ENCODE measurements around the gene RERE. TPM values are rescaled to one million over a fixed set of nuclear protein-coding genes. Genes with fewer than 3 reads are reported as not detected.

RERE gene
- total RNA-seq, 1 experiment from 2014 or later = 73.4 TPM

DNA sequence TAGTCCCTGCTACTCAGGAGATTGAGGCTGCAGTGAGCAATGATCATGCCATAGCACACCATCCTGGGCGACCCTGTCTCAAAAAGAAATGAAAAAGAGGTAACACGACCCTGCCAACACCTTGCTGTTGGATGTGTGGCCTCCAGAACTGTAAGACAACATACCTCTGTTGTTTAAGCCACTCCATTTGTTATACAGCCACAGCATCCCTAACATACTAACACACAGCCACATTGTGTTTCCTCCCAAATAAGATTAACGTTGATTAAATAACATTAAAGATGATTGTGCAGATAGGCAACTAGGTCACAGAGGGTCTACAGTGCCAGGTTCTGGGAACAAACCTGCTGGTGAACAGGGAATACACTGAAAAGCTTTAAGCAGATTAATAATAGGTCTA, 170.4 kb downstream of the RERE start:
- intact Hi-C loops (cut with micrococcal nuclease; ENCODE audit: unreplicated experiment) = no loop called here
- Histone ChIP-seq H3K27ac (no peak overlapping the region), H3K27me3 (ENCODE audit: insufficient read depth, low read depth) (no peaks in the 10 kb centered on the region), H2AFZ (no peak overlapping the region), H3K4me2 (no peak overlapping the region), H3K79me2 (ENCODE audit: low read depth) (peaks cover 39% of the 10 kb centered on the region), H3K36me3 (ENCODE audit: low read depth) (no peaks in the 10 kb centered on the region), H3K4me1 (replicated peaks; ENCODE audit: insufficient read depth) (peaks cover 26% of the 10 kb centered on the region), H4K20me1 (ENCODE audit: insufficient read depth) (peaks cover 3% of the 10 kb centered on the region; the same call in 1 of the 2 replicates), H3K9me2 (ENCODE audit: insufficient read depth) (no peaks in the 10 kb centered on the region), H3K9me3 (ENCODE audit: insufficient read depth, low read depth) (no peaks in the 10 kb centered on the region), H3F3A (ENCODE audit: insufficient read depth, low read depth) (peaks cover 4% of the 10 kb centered on the region; the same call in 1 of the 2 replicates), H3K4me3 (no peak overlapping the region)
- ChIA-PET POLR2A (ENCODE audit: unreplicated experiment) (no interaction called here), CTCF (no interaction called here)
- TF ChIP-seq, protein P1, sequence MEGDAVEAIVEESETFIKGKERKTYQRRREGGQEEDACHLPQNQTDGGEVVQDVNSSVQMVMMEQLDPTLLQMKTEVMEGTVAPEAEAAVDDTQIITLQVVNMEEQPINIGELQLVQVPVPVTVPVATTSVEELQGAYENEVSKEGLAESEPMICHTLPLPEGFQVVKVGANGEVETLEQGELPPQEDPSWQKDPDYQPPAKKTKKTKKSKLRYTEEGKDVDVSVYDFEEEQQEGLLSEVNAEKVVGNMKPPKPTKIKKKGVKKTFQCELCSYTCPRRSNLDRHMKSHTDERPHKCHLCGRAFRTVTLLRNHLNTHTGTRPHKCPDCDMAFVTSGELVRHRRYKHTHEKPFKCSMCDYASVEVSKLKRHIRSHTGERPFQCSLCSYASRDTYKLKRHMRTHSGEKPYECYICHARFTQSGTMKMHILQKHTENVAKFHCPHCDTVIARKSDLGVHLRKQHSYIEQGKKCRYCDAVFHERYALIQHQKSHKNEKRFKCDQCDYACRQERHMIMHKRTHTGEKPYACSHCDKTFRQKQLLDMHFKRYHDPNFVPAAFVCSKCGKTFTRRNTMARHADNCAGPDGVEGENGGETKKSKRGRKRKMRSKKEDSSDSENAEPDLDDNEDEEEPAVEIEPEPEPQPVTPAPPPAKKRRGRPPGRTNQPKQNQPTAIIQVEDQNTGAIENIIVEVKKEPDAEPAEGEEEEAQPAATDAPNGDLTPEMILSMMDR (conservative IDR thresholded peaks at IDR 0.05) = no peak
- TF ChIP-seq EZH2 (IDR thresholded peaks at IDR 0.05; ENCODE audit: low read depth) = no peak
- no peak for DNase-seq
- BruUV-seq (replicated peaks) = no TSS peak

DNA sequence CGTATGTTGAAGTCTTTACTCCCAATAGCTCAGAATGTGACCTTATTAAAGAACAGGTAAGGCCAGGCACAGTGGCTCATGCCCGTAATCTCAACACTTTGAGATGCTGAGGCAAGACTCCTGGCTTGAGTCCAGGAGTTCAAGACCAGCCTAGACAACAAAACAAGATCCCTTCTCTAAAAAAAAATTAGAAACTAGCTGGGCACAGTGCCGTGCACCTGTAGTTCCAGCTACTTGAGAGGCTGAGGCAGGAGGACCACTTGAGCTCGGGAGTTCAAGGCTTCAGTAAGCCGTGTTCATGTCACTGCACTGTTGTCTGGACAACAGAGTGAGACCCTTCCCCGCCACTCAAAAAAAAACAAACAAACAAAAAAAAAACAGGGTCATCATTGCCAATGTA, 171.3 kb downstream of the RERE start:
- H4K20me1 ChIP-seq (ENCODE audit: insufficient read depth) = peaks cover 3% of the 10 kb centered on the region; the same call in 1 of the 2 replicates
- no peak overlapping the region for H3K27ac ChIP-seq
- no TSS peak for BruUV-seq (replicated peaks)
- DNase-seq = no peak
- H3K27me3 ChIP-seq (ENCODE audit: insufficient read depth, low read depth) = no peaks in the 10 kb centered on the region
- no peak overlapping the region for H2AFZ ChIP-seq
- peaks cover 26% of the 10 kb centered on the region for H3K4me1 ChIP-seq (replicated peaks; ENCODE audit: insufficient read depth)
- TF ChIP-seq EZH2 (IDR thresholded peaks at IDR 0.05; ENCODE audit: low read depth) = no peak
- TF ChIP-seq, protein P1 (conservative IDR thresholded peaks at IDR 0.05) = no peak
- H3K79me2 ChIP-seq (ENCODE audit: low read depth) = peaks cover 39% of the 10 kb centered on the region
- POLR2A ChIA-PET (ENCODE audit: unreplicated experiment) = no interaction called here
- no peaks in the 10 kb centered on the region for H3K9me3 ChIP-seq (ENCODE audit: insufficient read depth, low read depth)
- CTCF ChIA-PET = no interaction called here
- H3K9me2 ChIP-seq (ENCODE audit: insufficient read depth) = no peaks in the 10 kb centered on the region
- H3K36me3 ChIP-seq (ENCODE audit: low read depth) = no peaks in the 10 kb centered on the region
- peaks cover 4% of the 10 kb centered on the region; the same call in 1 of the 2 replicates for H3F3A ChIP-seq (ENCODE audit: insufficient read depth, low read depth)
- H3K4me3 ChIP-seq = no peak overlapping the region
- intact Hi-C loops (cut with micrococcal nuclease; ENCODE audit: unreplicated experiment) = no loop called here
- H3K4me2 ChIP-seq = no peak overlapping the region

DNA sequence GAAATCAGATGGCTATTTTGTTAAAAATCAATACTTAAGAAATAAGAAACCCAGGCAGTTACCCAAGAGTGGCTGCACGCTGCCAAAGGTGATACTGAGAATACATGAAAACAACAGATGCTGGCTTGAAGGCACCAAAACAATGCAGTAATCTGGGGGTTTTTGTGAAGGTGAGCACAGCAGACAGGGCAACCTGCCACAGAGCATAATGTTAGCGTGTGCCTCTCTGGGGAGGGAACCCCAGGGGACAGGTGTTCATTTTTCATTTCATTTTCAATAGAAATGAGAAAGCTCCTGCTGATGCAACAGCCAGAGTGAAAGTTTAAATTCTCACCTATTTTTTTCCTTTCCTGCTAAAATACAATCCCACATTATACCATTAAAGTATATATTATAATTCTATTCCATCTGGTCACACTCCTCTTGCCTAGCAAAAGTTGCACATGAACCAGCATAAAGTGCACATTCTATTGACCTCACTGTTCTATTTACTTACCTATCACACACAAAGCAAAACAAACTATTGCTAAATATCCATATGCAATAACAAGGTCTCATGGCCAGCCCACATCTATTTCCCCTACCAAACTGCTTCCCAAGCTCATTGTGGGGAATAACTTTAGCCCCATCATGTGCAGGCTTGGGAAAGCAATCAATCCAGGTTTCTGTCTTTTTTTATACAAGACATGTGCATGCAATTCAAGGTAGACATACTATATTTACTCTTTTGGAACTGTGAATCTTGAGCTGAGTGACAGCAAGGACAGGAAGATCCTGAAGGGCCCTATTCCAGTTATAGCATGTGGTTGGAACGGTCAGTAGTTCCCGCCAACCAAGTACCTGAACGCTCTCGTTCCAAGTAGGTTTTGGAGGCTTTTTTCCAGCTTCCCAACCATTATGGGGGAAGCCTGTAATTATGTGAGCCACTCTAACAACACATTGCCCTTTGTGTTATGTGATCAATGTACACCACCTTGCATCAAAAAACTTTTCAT, 173.6 kb downstream of the RERE start:
- no TSS peak for BruUV-seq (replicated peaks)
- CTCF ChIA-PET = no interaction called here
- Histone ChIP-seq H3F3A (ENCODE audit: insufficient read depth, low read depth) (peaks cover 4% of the 10 kb centered on the region; the same call in 1 of the 2 replicates), H3K79me2 (ENCODE audit: low read depth) (peaks cover 38% of the 10 kb centered on the region), H3K9me2 (ENCODE audit: insufficient read depth) (no peaks in the 10 kb centered on the region), H4K20me1 (ENCODE audit: insufficient read depth) (peaks cover 3% of the 10 kb centered on the region; the same call in 1 of the 2 replicates), H3K27ac (peak overlapping the region; percentile 11; the same call in 1 of the 2 replicates), H3K4me1 (replicated peaks; ENCODE audit: insufficient read depth) (peaks cover 26% of the 10 kb centered on the region), H3K4me3 (no peak overlapping the region), H3K36me3 (ENCODE audit: low read depth) (no peaks in the 10 kb centered on the region), H3K27me3 (ENCODE audit: insufficient read depth, low read depth) (no peaks in the 10 kb centered on the region), H3K4me2 (peak overlapping the region; percentile 44), H2AFZ (no peak overlapping the region), H3K9me3 (ENCODE audit: insufficient read depth, low read depth) (no peaks in the 10 kb centered on the region)
- DNase-seq = peak in 1 of 2 experiments; percentile 62
- TF ChIP-seq EZH2 (IDR thresholded peaks at IDR 0.05; ENCODE audit: low read depth) = no peak
- TF ChIP-seq, protein P1 (conservative IDR thresholded peaks at IDR 0.05) = no peak
- POLR2A ChIA-PET (ENCODE audit: unreplicated experiment) = interaction anchor here (0.6 kb wide), 1 partner anchor 56 kb away, joined by 5 read pairs; no protein-coding TSS in a partner anchor
- intact Hi-C loops (cut with micrococcal nuclease; ENCODE audit: unreplicated experiment) = no loop called here

All from PC-9 (cell line).